Measurements from ENCODE around the gene SLC45A2. TPM values are rescaled to one million over a fixed set of nuclear protein-coding genes. Genes with fewer than 3 reads are reported as not detected.

The SLC45A2 gene
- polyA plus RNA-seq, 1 of the 3 experiments (the other 2 are of a cell fraction): 0.02 TPM

GRCh38 chr5:33941090-33941489, 43.4 kb downstream of the SLC45A2 start (continued):
- TF ChIP-seq RFX5 (IDR thresholded peaks at IDR 0.05; ENCODE audit: low read length) (no peak), GATA2 (CRISPR knock-in tag; IDR thresholded peaks at IDR 0.05) (no peak)

- 58% methylated on average over 8 of the region's 8 CpGs for WGBS (ENCODE audit: low lambda C conversion rate)
- POLR2A ChIA-PET: no interaction called here
These were observed 44.8 kb downstream of the SLC45A2 start for GRCh38 chr5:33939556-33940262.

More at GRCh38 chr5:33939556-33940262, 44.8 kb downstream of the SLC45A2 start:
- Histone ChIP-seq H3K9me2 (no peaks in the 10 kb centered on the region), H3K27ac (ENCODE audit: low read depth in 2 of 2, low read length in 1 of 2) (no peak overlapping the region), H3K27me3 (ENCODE audit: insufficient read depth) (peaks cover 53% of the 10 kb centered on the region), H3F3A (replicated peaks; ENCODE audit: insufficient read depth) (no peaks in the 10 kb centered on the region), H3K9ac (no peak overlapping the region), H3K36me3 (replicated peaks in 1 of 2; ENCODE audit: control insufficient read depth in 1 of 2, insufficient read depth in 2 of 2, low read length in 1 of 2) (no peaks in the 10 kb centered on the region), H3K9me3 (no peaks in the 10 kb centered on the region), H4K20me1 (ENCODE audit: insufficient read depth) (0 out of 2 replicates have a peak, but pooled peaks cover 4% of the 10 kb centered on the region), H3K79me2 (ENCODE audit: insufficient read depth) (no peaks in the 10 kb centered on the region), H3K4me3 (ENCODE audit: low read depth in 2 of 2, low read length in 1 of 2) (no peak overlapping the region), H3K4me1 (ENCODE audit: control insufficient read depth in 1 of 2, insufficient read depth in 2 of 2, low read depth in 1 of 2, low read length in 1 of 2) (peaks cover 0 to 6% of the 10 kb centered on the region in 2 experiments; a peak in 1 of 4 replicates), H2AFZ (ENCODE audit: low read depth) (no peak overlapping the region), H3K4me2 (no peak overlapping the region)
- no peak for TF ChIP-seq MEF2A (IDR thresholded peaks at IDR 0.05; ENCODE audit: borderline replicate concordance, low read depth)
- no peak for TF ChIP-seq YY1 (IDR thresholded peaks at IDR 0.05; ENCODE audit: low read depth)
- TF ChIP-seq EP300 (IDR thresholded peaks at IDR 0.05; ENCODE audit: borderline replicate concordance in 1 of 2, low read depth in 1 of 2, low read length in 1 of 2): no peak
- TF ChIP-seq RXRA (IDR thresholded peaks at IDR 0.05; ENCODE audit: borderline replicate concordance, low read depth): no peak
- TF ChIP-seq USF2 (IDR thresholded peaks at IDR 0.05; ENCODE audit: borderline replicate concordance, low read depth, low read length): no peak
- no peak for TF ChIP-seq CTCF (IDR thresholded peaks at IDR 0.05)
- TF ChIP-seq SIN3A (IDR thresholded peaks at IDR 0.05; ENCODE audit: borderline replicate concordance, low read depth, low read length): no peak
- no peak for TF ChIP-seq IRF3 (IDR thresholded peaks at IDR 0.05; ENCODE audit: low read depth, low read length)
- DNase-seq: no peak
- CTCF ChIA-PET: interaction anchor here (2.5 kb wide), 1 partner anchor 504 kb away, joined by 8 read pairs; no protein-coding TSS in a partner anchor
